Measurements from ENCODE around the gene TOP2A. TPM values are rescaled to one million over a fixed set of nuclear protein-coding genes. Genes with fewer than 3 reads are reported as not detected.
A peak's percentile ranks its signal among the peaks of the same experiment; 100 is the strongest.

Gene TOP2A
- total RNA-seq, 2 experiments from 2014 or later: 310 to 347 TPM

GRCh38 chr17:40355804-40356758 lies 61.6 kb downstream of the TOP2A start:
- Mint-ChIP-seq H3K27ac (no peak overlapping the region), H3K27me3 (peaks cover 17% of the 10 kb centered on the region), H3K4me3 (no peak overlapping the region), H3K9me3 (ENCODE audit: low read depth) (no peaks in the 10 kb centered on the region), H3K4me1 (peaks cover 14% of the 10 kb centered on the region), H3K36me3 (peaks cover 10% of the 10 kb centered on the region)
- ATAC-seq (no peak), DNase-seq (no peak)
- CTCF ChIA-PET: interaction anchor here (1.2 to 14.7 kb wide), 14 partner anchors 10 to 203 kb away, joined by 3 to 433 read pairs (median 15); partner anchors contain the start of genes CDC6, GJD3, RARA and TOP2A

GRCh38 chr17:40355123-40355803 lies 62.4 kb downstream of the TOP2A start:
- Mint-ChIP-seq H3K4me3 (no peak overlapping the region), H3K9me3 (ENCODE audit: low read depth) (no peaks in the 10 kb centered on the region), H3K36me3 (peaks cover 10% of the 10 kb centered on the region), H3K27me3 (peaks cover 10% of the 10 kb centered on the region), H3K4me1 (peaks cover 14% of the 10 kb centered on the region), H3K27ac (no peak overlapping the region)
- DNase-seq: peak; percentile 82
- peak; percentile 74 for ATAC-seq
- CTCF ChIA-PET: interaction anchor here (0.8 to 14.7 kb wide), 32 partner anchors 10 to 342 kb away, joined by 3 to 433 read pairs (median 7); partner anchors contain the start of genes CDC6, GJD3, RARA and TOP2A

GRCh38 chr17:40354221-40355122 lies 63.2 kb downstream of the TOP2A start:
- H3K27ac Mint-ChIP-seq: no peak overlapping the region
- ATAC-seq (no peak), DNase-seq (no peak)
- H3K4me1 Mint-ChIP-seq: peaks cover 17% of the 10 kb centered on the region
- no peaks in the 10 kb centered on the region for H3K9me3 Mint-ChIP-seq (ENCODE audit: low read depth)
- peaks cover 10% of the 10 kb centered on the region for H3K36me3 Mint-ChIP-seq
- H3K27me3 Mint-ChIP-seq: peaks cover 6% of the 10 kb centered on the region
- CTCF ChIA-PET: interaction anchor here (0.8 to 14.7 kb wide), 32 partner anchors 10 to 341 kb away, joined by 3 to 433 read pairs (median 7); partner anchors contain the start of genes CDC6, GJD3, RARA and TOP2A
- no peak overlapping the region for H3K4me3 Mint-ChIP-seq

- DNase-seq: no peak
- CTCF ChIA-PET: interaction anchor here (1.3 to 14.7 kb wide), 7 partner anchors 9 to 183 kb away, joined by 3 to 433 read pairs (median 3); partner anchors contain the start of genes CDC6 and RARA
- no peaks in the 10 kb centered on the region for H3K27me3 Mint-ChIP-seq
- no peak for ATAC-seq
- peaks cover 24% of the 10 kb centered on the region for H3K4me1 Mint-ChIP-seq
- H3K36me3 Mint-ChIP-seq: peaks cover 13% of the 10 kb centered on the region
- no peaks in the 10 kb centered on the region for H3K9me3 Mint-ChIP-seq (ENCODE audit: low read depth)
- H3K4me3 Mint-ChIP-seq: no peak overlapping the region
- H3K27ac Mint-ChIP-seq: peak overlapping the region; percentile 33
Observed at GRCh38 chr17:40352779-40353394, 64.8 kb downstream of the TOP2A start.

- Mint-ChIP-seq H3K27ac (no peak overlapping the region), H3K36me3 (peaks cover 13% of the 10 kb centered on the region), H3K27me3 (no peaks in the 10 kb centered on the region), H3K9me3 (ENCODE audit: low read depth) (no peaks in the 10 kb centered on the region), H3K4me1 (peaks cover 29% of the 10 kb centered on the region), H3K4me3 (no peak overlapping the region)
- CTCF ChIA-PET: interaction anchor here (0.9 to 13.0 kb wide), 7 partner anchors 8 to 174 kb away, joined by 3 to 433 read pairs (median 3); partner anchors contain the start of genes CDC6 and RARA
- DNase-seq: no peak
- no peak for ATAC-seq
Observed at GRCh38 chr17:40352237-40352778, 65.4 kb downstream of the TOP2A start.

GRCh38 chr17:40351359-40352236 lies 66.1 kb downstream of the TOP2A start:
- DNase-seq (no peak), ATAC-seq (no peak)
- H3K4me1 Mint-ChIP-seq: peaks cover 37% of the 10 kb centered on the region

GRCh38 chr17:40350689-40351358 lies 66.9 kb downstream of the TOP2A start:
- H3K9me3 Mint-ChIP-seq (ENCODE audit: low read depth): no peaks in the 10 kb centered on the region
- ATAC-seq (no peak), DNase-seq (no peak)
- no peak overlapping the region for H3K4me3 Mint-ChIP-seq
- H3K4me1 Mint-ChIP-seq: peaks cover 43% of the 10 kb centered on the region
- CTCF ChIA-PET: interaction anchor here (0.7 to 13.0 kb wide), 2 partner anchors 48 to 183 kb away, joined by 3 to 433 read pairs; partner anchors contain the start of genes CDC6 and RARA
- H3K36me3 Mint-ChIP-seq: peaks cover 13% of the 10 kb centered on the region
- H3K27ac Mint-ChIP-seq: no peak overlapping the region
- no peaks in the 10 kb centered on the region for H3K27me3 Mint-ChIP-seq

More at GRCh38 chr17:40351359-40352236, 66.1 kb downstream of the TOP2A start:
- H3K27me3 Mint-ChIP-seq: no peaks in the 10 kb centered on the region
- CTCF ChIA-PET: interaction anchor here (0.7 to 13.0 kb wide), 7 partner anchors 10 to 182 kb away, joined by 3 to 433 read pairs (median 3); partner anchors contain the start of genes CDC6 and RARA
- H3K27ac Mint-ChIP-seq: peak overlapping the region; percentile 46
- no peaks in the 10 kb centered on the region for H3K9me3 Mint-ChIP-seq (ENCODE audit: low read depth)
- no peak overlapping the region for H3K4me3 Mint-ChIP-seq
- peaks cover 13% of the 10 kb centered on the region for H3K36me3 Mint-ChIP-seq

- ATAC-seq (no peak), DNase-seq (no peak)
- H3K27ac Mint-ChIP-seq: no peak overlapping the region
- CTCF ChIA-PET: interaction anchor here (1.1 kb wide), 1 partner anchor 21 kb away, joined by 3 read pairs; no protein-coding TSS in a partner anchor
- peaks cover 50% of the 10 kb centered on the region for H3K4me1 Mint-ChIP-seq
- no peaks in the 10 kb centered on the region for H3K9me3 Mint-ChIP-seq (ENCODE audit: low read depth)
- H3K36me3 Mint-ChIP-seq: peaks cover 11% of the 10 kb centered on the region
- H3K4me3 Mint-ChIP-seq: no peak overlapping the region
- H3K27me3 Mint-ChIP-seq: no peaks in the 10 kb centered on the region
Observed at GRCh38 chr17:40349895-40350688, 67.6 kb downstream of the TOP2A start.

- CTCF ChIA-PET: interaction anchor here (1.1 kb wide), 1 partner anchor 21 kb away, joined by 3 read pairs; no protein-coding TSS in a partner anchor
- ATAC-seq (no peak), DNase-seq (no peak)
- Mint-ChIP-seq H3K4me1 (peaks cover 56% of the 10 kb centered on the region), H3K36me3 (peaks cover 11% of the 10 kb centered on the region), H3K4me3 (no peak overlapping the region), H3K27me3 (no peaks in the 10 kb centered on the region), H3K9me3 (ENCODE audit: low read depth) (no peaks in the 10 kb centered on the region), H3K27ac (peak overlapping the region; percentile 38)
Observed at GRCh38 chr17:40349477-40349894, 68.2 kb downstream of the TOP2A start.

Measured in activated CD8-positive, alpha-beta memory T cell treated with anti-CD3 and anti-CD28 coated beads, Interleukin-2, amount 10 ng/mL, durations not matched to agents 7 days and 5 days (primary cell).